ENCODE measurements around the gene WDFY4. TPM values are rescaled to one million over a fixed set of nuclear protein-coding genes. Genes with fewer than 3 reads are reported as not detected.

The WDFY4 gene
- total and polyA plus RNA-seq, 2 donors (not counting 3 experiments of a cell fraction or from before 2014, with no cell fraction given) = 10.1 to 10.2 TPM

DNA sequence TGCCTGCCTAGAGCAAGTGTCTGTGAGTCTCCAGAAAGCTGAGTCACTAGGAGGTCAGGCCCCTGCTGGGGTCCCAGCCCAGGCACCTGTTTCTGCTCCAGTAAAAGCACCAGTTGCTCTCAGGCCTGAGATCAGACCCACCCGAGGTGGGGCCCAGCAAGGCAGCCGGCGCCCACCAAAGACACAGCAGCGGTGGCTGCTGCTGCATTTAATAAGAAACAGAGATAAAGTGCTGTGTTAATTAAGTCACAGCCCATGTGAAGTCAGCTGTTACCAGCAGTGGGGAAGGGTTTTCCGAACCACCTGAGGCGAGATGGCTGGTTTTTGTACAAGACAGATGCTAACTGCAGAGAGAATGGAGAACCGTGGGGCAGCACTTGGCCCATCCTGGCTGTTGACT is 267.0 kb downstream of the WDFY4 start:
- H3K4me1 ChIP-seq (ENCODE audit: control insufficient read depth, extremely low read depth, insufficient read depth, low read length) = peaks cover 15% of the 10 kb centered on the region
- H2AFZ ChIP-seq (ENCODE audit: low read depth, low read length) = no peak overlapping the region
- no peaks in the 10 kb centered on the region for H3K79me2 ChIP-seq (ENCODE audit: control insufficient read depth, insufficient read depth, low read length)
- no peak overlapping the region for H3K27ac ChIP-seq (ENCODE audit: insufficient read depth, low read depth, low read length)
- FAIRE-seq (no peak), DNase-seq (ENCODE audit: low read depth, low spot score) (no peak)
- no peak overlapping the region for H3K9ac ChIP-seq (replicated peaks; ENCODE audit: extremely low read depth, insufficient read depth, low read length)
- dilution Hi-C loops (cut with MboI; ENCODE audit: extremely low pct_ligation_motif_present, low sequenced_read_pairs) (no loop called here), intact Hi-C loops (cut with micrococcal nuclease) (no loop called here)
- ChIA-PET POLR2A (no interaction called here), CTCF (no interaction called here)
- no peaks in the 10 kb centered on the region for H4K20me1 ChIP-seq (replicated peaks; ENCODE audit: control insufficient read depth, extremely low read depth, insufficient read depth, low read length)
- H3K36me3 ChIP-seq (ENCODE audit: control insufficient read depth in 2 of 2, extremely low read depth in 1 of 2, insufficient read depth in 2 of 2, low read length in 2 of 2) = no peaks in the 10 kb centered on the region
- no peaks in the 10 kb centered on the region for H3K9me3 ChIP-seq (replicated peaks; ENCODE audit: control insufficient read depth, insufficient read depth, low read length)
- BruUV-seq (replicated peaks) = no TSS peak
- no peaks in the 10 kb centered on the region for H3K27me3 ChIP-seq (ENCODE audit: control insufficient read depth in 2 of 2, insufficient read depth in 2 of 2, low read length in 2 of 2)
- H3K4me2 ChIP-seq (ENCODE audit: insufficient read depth, low read length) = no peak overlapping the region
- TF ChIP-seq POLR2A (IDR thresholded peaks at IDR 0.05; ENCODE audit: low read depth, low read length) (no peak), MYC (IDR thresholded peaks at IDR 0.05; ENCODE audit: low read depth, low read length) (no peak), GATA2 (IDR thresholded peaks at IDR 0.05; ENCODE audit: insufficient read depth, insufficient read length, low read depth, low read length) (no peak), JUN (IDR thresholded peaks at IDR 0.05; ENCODE audit: borderline replicate concordance, insufficient read depth, insufficient read length, low read depth) (no peak), FOS (IDR thresholded peaks at IDR 0.05; ENCODE audit: borderline replicate concordance, insufficient read depth, low read length) (no peak), EZH2 (IDR thresholded peaks at IDR 0.05; ENCODE audit: borderline replicate concordance, low read depth, low read length, severe bottlenecking) (no peak), POLR2AphosphoS5 (IDR thresholded peaks at IDR 0.05; ENCODE audit: insufficient read depth, low read depth, low read length) (no peak)
- TF ChIP-seq, protein P1, sequence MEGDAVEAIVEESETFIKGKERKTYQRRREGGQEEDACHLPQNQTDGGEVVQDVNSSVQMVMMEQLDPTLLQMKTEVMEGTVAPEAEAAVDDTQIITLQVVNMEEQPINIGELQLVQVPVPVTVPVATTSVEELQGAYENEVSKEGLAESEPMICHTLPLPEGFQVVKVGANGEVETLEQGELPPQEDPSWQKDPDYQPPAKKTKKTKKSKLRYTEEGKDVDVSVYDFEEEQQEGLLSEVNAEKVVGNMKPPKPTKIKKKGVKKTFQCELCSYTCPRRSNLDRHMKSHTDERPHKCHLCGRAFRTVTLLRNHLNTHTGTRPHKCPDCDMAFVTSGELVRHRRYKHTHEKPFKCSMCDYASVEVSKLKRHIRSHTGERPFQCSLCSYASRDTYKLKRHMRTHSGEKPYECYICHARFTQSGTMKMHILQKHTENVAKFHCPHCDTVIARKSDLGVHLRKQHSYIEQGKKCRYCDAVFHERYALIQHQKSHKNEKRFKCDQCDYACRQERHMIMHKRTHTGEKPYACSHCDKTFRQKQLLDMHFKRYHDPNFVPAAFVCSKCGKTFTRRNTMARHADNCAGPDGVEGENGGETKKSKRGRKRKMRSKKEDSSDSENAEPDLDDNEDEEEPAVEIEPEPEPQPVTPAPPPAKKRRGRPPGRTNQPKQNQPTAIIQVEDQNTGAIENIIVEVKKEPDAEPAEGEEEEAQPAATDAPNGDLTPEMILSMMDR (IDR thresholded peaks at IDR 0.05; ENCODE audit: extremely low read depth in 1 of 2, insufficient read depth in 1 of 2, low read depth in 1 of 2, low read length in 2 of 2) = no peak
- TF ChIP-seq, protein P2, sequence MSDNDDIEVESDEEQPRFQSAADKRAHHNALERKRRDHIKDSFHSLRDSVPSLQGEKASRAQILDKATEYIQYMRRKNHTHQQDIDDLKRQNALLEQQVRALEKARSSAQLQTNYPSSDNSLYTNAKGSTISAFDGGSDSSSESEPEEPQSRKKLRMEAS (IDR thresholded peaks at IDR 0.05; ENCODE audit: insufficient read depth, insufficient read length) = no peak
- H3K4me3 ChIP-seq (replicated peaks in 1 of 3; ENCODE audit: insufficient read depth in 1 of 3, low read depth in 1 of 3, low read length in 3 of 3) = no peak overlapping the region
- H3K9me1 ChIP-seq (replicated peaks; ENCODE audit: control insufficient read depth, extremely low read depth, insufficient read depth, low read length) = no peaks in the 10 kb centered on the region
